OCI-LY7 (cell line): ENCODE results near the gene UBE2G1. TPM values are rescaled to one million over a fixed set of nuclear protein-coding genes. Genes with fewer than 3 reads are reported as not detected.

Experiments
- BruUV-seq: library from RNA; stranded (reverse); fragments of 400-500 nt; replicated peaks from 2 replicates; lab custom pipeline; 2021; lab: Mats Ljungman, UMichigan
- CTCF ChIA-PET: fragments of 300-600 bp; sonication (Branson Sonifier 250); formaldehyde crosslinking; loops from one replicate; lab custom pipeline; 2022; ENCODE audit warnings: antibody characterized with exemption; ENCODE audit not compliant: unreplicated experiment; lab: Charles Lee
- POLR2A ChIA-PET: fragments of 300-600 bp; sonication (Branson Sonifier 250); formaldehyde crosslinking; loops from one replicate; lab custom pipeline; 2022; ENCODE audit warnings: antibody characterized with exemption; lab: Charles Lee
- DNase-seq: peaks from one replicate; pipeline ENCODE4 v3.0.0-alpha.2; 2015; ENCODE audit warnings: low spot score
- H2AFZ ChIP-seq: fragments of 200-600 bp; sonication (generic), shearing (Covaris generic); 2 replicates; pipeline ENCODE4 v1.6.1; 2014; ENCODE audit warnings: mild to moderate bottlenecking, antibody characterized with exemption, low read length, moderate library complexity
- H3K27ac ChIP-seq: fragments of 200-600 bp; sonication (generic); 2 replicates; pipeline ENCODE4 v1.5.1; 2014; ENCODE audit warnings: mixed run types, low read depth, mild to moderate bottlenecking, moderate library complexity, low read length, inconsistent platforms; ENCODE audit not compliant: poor library complexity, severe bottlenecking
- H3K36me3 ChIP-seq: fragments of 200-600 bp; sonication (generic); 2 replicates; pipeline ENCODE4 v1.6.1; 2014; ENCODE audit warnings: mild to moderate bottlenecking, antibody characterized with exemption, low read length, moderate library complexity, mixed read lengths; ENCODE audit not compliant: insufficient read depth
- H3K4me1 ChIP-seq: fragments of 200-600 bp; sonication (generic); 2 replicates; pipeline ENCODE4 v1.5.1; 2014; ENCODE audit warnings: mild to moderate bottlenecking, low read length; ENCODE audit not compliant: insufficient read depth, poor library complexity, severe bottlenecking
- H3K4me2 ChIP-seq: fragments of 200-600 bp; sonication (generic); 2 replicates; pipeline ENCODE4 v1.6.1; 2014; ENCODE audit warnings: mild to moderate bottlenecking, low read length
- H3K4me3 ChIP-seq: fragments of 200-600 bp; sonication (generic); 2 replicates; pipeline ENCODE4 v1.5.1; 2014; ENCODE audit warnings: mild to moderate bottlenecking, low read depth, low read length; ENCODE audit not compliant: poor library complexity, severe bottlenecking
- H3K79me2 ChIP-seq: fragments of 200-600 bp; sonication (generic); 2 replicates; pipeline ENCODE4 v1.6.1; 2016; ENCODE audit warnings: low read depth, mild to moderate bottlenecking, low read length, moderate library complexity, mixed read lengths; ENCODE audit not compliant: insufficient read depth
- H3K9me2 ChIP-seq: fragments of 200-600 bp; sonication (generic); 2 replicates; pipeline ENCODE4 v1.6.1; 2016; ENCODE audit warnings: mild to moderate bottlenecking, low read length, mixed read lengths; ENCODE audit not compliant: insufficient read depth
- H3K9me3 ChIP-seq: fragments of 200-600 bp; sonication (generic); 2 replicates; pipeline ENCODE4 v1.6.1; 2014; ENCODE audit warnings: mild to moderate bottlenecking, mixed run types, low read length, mixed read lengths
- H4K20me1 ChIP-seq: fragments of 200-600 bp; sonication (generic); 2 replicates; pipeline ENCODE4 v1.6.1; 2014; ENCODE audit warnings: mild to moderate bottlenecking, antibody characterized with exemption, low read length, moderate library complexity, mixed read lengths; ENCODE audit not compliant: insufficient read depth
- CTCF ChIP-seq: fragments of 200-600 bp; sonication (generic); conservative IDR thresholded peaks from 2 replicates; pipeline ENCODE4 v1.5.1; 2014; ENCODE audit warnings: mild to moderate bottlenecking, antibody characterized with exemption, low read length, moderate library complexity, mixed read lengths
- EZH2phosphoT487 ChIP-seq: fragments of 200-600 bp; sonication (generic); IDR thresholded peaks from 2 replicates; pipeline ENCODE4 v1.6.1; 2018; ENCODE audit warnings: low read depth, borderline replicate concordance, mild to moderate bottlenecking, mixed run types, antibody characterized with exemption, low read length, moderate library complexity, mixed read lengths
- intact Hi-C: fragments of 100-400 bp; cut with micrococcal nuclease; formaldehyde crosslinking; loops from one replicate; pipeline ENCODE4 v1.10.0; 2022; ENCODE audit not compliant: unreplicated experiment
- total RNA-seq, 2 experiments: library from RNA; depleted of rRNA in 1 of 2; stranded (reverse); fragments of >200 nt in 1 of 2; shearing (Covaris generic) in 1 of 2; gene quantifications; 2 replicates each; pipeline ENCODE4 v1.2.3, GENCODE V29; 2014 to 2022

UBE2G1 gene
- total RNA-seq, 2 experiments from 2014 or later: 115 to 216 TPM

DNA sequence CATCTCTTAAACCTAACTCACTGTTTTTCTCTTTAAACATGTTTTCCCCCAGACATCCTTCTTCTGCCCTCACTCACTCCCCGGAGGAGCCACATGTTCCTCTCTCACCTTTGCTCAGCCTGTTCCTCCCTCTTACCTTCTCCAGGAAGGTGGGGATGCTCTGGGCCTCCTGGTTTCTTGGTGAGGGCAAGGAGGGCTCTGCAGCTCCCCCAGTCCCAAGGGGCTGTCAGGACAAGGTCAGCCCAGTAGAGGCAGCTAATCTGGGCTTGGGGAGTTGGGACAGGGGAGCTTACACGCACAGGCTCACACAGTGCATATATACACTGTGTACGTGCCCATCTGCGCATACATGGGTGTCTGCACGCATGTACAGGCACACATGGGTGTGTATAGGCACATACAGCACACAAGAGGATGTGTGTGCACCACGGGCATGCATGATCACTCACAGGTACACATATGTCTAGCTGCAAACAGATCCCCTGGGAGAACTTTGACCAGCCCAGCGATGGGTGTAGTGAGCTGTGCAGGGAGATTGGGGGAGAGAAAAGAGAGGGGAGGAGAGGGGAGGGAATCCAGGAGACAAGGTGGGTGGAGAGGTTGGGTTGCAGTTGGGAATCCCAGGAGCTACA, 38.7 kb upstream of the UBE2G1 start:
- H3K9me3 ChIP-seq: no peaks in the 10 kb centered on the region
- H4K20me1 ChIP-seq: no peaks in the 10 kb centered on the region
- no peaks in the 10 kb centered on the region for H3K9me2 ChIP-seq
- peak; percentile 62 for DNase-seq
- H2AFZ ChIP-seq: peak overlapping the region; percentile 59
- ChIA-PET POLR2A (interaction anchor here (0.5 to 0.6 kb wide), 3 partner anchors 29 to 194 kb away, joined by 3 to 4 read pairs (median 3); no protein-coding TSS in a partner anchor), CTCF (interaction anchor here (1.1 kb wide), 1 partner anchor 142 kb away, joined by 4 read pairs; no protein-coding TSS in a partner anchor)
- no TSS peak for BruUV-seq
- no peaks in the 10 kb centered on the region for H3K79me2 ChIP-seq
- peak overlapping the region; percentile 61 for H3K4me2 ChIP-seq
- no peaks in the 10 kb centered on the region for H3K36me3 ChIP-seq
- H3K4me1 ChIP-seq: peaks cover 24% of the 10 kb centered on the region
- H3K4me3 ChIP-seq: peak overlapping the region; percentile 22
- TF ChIP-seq CTCF (no peak; the same call in 1 of the 2 replicates), EZH2phosphoT487 (no peak)
- peak overlapping the region; percentile 48 for H3K27ac ChIP-seq
- intact Hi-C loops: no loop called here

GRCh38 chr17:4397840-4398239, 31.4 kb upstream of the UBE2G1 start:
- peaks cover 5% of the 10 kb centered on the region; the same call in 1 of the 2 replicates for H3K9me3 ChIP-seq
- H2AFZ ChIP-seq: no peak overlapping the region
- no TSS peak for BruUV-seq
- POLR2A ChIA-PET: interaction anchor here (0.7 kb wide), 1 partner anchor 192 kb away, joined by 4 read pairs; no protein-coding TSS in a partner anchor
- H3K9me2 ChIP-seq: no peaks in the 10 kb centered on the region
- no peak for DNase-seq
- peak overlapping the region; percentile 97 for H3K27ac ChIP-seq
- 0 out of 2 replicates have a peak overlapping the region, but pooled peaks have one; percentile 8 for H3K4me2 ChIP-seq
- CTCF ChIA-PET: no interaction called here
- H3K79me2 ChIP-seq: peaks cover 5% of the 10 kb centered on the region; the same call in 1 of the 2 replicates
- no peaks in the 10 kb centered on the region for H3K36me3 ChIP-seq
- intact Hi-C loops: loop anchor here (1.0 to 5.0 kb wide), 3 partner anchors 23 to 436 kb away; partner anchors contain the start of genes ATP2A3 and UBE2G1
- H3K4me3 ChIP-seq: no peak overlapping the region
- H3K4me1 ChIP-seq: peaks cover 66% of the 10 kb centered on the region
- no peak for TF ChIP-seq CTCF
- TF ChIP-seq EZH2phosphoT487: no peak
- no peaks in the 10 kb centered on the region for H4K20me1 ChIP-seq
